GM10266 (cell line): ENCODE measurements around the gene GFER.

Source experiments
- DNase-seq: peaks from one replicate; pipeline ENCODE4 v3.0.0; 2012; ENCODE audit errors: extremely low spot score
- TF ChIP-seq, protein P1 (sequence below): IDR thresholded peaks from 2 replicates; pipeline ENCODE4 v1.5.1; 2012; ENCODE audit warnings: mild to moderate bottlenecking, low read depth; ENCODE audit not compliant: control insufficient read depth, insufficient read depth; ENCODE audit errors: missing control alignments

GFER gene

GRCh38 chr16:1991135-1991551 is 7.2 kb downstream of the GFER start:
- peak; percentile 74 for DNase-seq
- TF ChIP-seq, protein P1, sequence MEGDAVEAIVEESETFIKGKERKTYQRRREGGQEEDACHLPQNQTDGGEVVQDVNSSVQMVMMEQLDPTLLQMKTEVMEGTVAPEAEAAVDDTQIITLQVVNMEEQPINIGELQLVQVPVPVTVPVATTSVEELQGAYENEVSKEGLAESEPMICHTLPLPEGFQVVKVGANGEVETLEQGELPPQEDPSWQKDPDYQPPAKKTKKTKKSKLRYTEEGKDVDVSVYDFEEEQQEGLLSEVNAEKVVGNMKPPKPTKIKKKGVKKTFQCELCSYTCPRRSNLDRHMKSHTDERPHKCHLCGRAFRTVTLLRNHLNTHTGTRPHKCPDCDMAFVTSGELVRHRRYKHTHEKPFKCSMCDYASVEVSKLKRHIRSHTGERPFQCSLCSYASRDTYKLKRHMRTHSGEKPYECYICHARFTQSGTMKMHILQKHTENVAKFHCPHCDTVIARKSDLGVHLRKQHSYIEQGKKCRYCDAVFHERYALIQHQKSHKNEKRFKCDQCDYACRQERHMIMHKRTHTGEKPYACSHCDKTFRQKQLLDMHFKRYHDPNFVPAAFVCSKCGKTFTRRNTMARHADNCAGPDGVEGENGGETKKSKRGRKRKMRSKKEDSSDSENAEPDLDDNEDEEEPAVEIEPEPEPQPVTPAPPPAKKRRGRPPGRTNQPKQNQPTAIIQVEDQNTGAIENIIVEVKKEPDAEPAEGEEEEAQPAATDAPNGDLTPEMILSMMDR = no peak

DNA sequence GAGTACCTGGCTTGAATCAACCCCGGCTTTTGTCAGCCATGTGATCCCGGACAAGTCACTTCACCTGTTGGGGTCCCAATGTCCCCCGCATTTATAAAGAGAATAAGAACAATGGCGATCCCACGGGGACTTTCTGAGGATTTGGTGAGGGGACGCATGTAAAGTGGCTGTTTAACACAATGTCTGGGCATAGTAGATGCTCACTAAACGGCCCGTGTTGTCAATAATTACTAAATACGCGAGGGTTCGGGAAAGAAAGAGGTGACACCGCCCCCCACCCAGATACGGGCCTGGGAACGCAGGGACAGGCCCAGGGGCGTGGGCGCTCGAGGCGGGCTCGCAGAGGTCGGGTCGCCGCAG is 7.6 kb downstream of the GFER start:
- TF ChIP-seq, protein P1 = no peak
- DNase-seq = no peak

- peak; percentile 100 for DNase-seq
- TF ChIP-seq, protein P1 = no peak
Measured at GRCh38 chr16:1991948-1992703, 8.1 kb downstream of the GFER start.

GRCh38 chr16:1992704-1993317 is 8.8 kb downstream of the GFER start:
- TF ChIP-seq, protein P1 = no peak
- no peak for DNase-seq

- DNase-seq = no peak
- TF ChIP-seq, protein P1 = no peak
Measured at GRCh38 chr16:1993731-1994131, 9.7 kb downstream of the GFER start.

DNA sequence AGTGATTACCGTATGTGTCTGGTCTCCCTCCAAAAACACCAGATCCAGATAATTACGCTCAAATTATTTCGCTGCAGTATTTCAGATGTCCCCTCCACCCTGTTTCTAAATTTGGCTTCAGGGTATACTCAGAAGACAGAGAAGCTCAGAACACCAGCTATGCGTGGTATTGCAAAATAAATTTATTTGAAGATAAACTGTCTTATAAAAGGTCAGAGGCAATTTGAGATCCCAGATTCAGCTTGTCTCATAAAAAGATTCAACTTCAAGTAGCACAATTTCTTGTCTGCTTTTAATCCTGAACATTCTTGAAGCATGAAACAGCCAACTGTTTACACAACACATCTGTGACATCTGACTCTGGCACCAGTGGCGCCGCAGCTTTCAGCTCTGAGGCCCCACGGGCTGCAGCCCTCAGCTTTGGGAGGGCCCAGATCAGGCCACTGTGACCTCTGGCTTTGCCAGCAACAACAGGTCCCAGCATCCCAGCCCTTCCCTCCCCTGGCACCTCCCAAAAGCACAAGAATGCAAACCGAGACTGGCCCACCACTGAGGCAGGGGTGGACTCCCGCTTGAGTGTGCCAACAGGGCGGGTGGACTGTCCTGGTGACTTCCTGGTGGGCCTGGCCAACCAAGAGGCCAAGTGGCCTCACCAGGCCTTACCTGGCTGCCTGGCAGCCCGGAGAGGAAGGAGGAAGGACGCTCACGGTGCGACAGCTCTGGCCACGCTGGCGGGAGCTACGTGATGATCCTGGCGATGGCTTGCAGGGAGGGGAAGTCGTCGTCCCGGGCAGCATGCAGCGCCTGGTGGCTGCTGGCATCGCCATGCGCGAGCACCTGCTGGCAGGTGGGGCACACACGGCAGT is 13.7 kb downstream of the GFER start:
- TF ChIP-seq, protein P1 = no peak
- DNase-seq = no peak
